NCI-H2081 treated with DMSO at 0.1 percent for 48 hours (cell line): ENCODE measurements around the gene RBBP5.

Experiments
- DNase-seq: peaks from one replicate; lab custom pipeline; 2025; lab: John Stamatoyannopoulos, UW

Gene RBBP5

DNA sequence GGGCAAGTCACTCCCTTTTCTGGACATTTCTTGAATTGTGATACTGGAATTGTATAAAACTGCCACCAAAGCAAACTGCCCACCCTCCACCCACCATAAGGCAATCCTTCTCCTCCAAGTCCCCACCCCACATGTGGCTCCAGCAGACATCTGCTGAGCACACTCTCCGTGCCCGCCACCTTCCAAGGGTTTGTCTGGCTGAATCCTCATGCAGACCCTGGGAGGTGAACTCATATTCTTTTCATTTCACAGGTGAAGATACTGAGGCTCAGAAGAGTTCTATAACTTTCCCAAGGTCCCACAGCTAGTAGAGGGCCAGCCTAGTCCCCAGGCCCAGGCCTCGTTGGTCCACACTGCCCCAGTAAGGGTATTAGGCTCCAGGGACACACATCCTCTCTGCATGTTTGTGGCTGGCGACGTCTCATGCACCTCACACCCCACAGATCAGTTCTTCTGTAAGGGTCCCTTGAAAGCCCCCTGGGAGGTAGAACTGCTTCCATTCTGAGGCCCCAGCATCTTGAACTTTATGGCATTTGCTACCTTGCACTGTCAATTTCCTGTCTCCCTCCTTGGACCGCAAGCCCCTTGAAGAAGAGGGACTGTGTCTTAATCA is 64.7 kb downstream of the RBBP5 start:
- no peak for DNase-seq

- no peak for DNase-seq
Observed at GRCh38 chr1:205056188-205056611, 65.6 kb downstream of the RBBP5 start.

DNA sequence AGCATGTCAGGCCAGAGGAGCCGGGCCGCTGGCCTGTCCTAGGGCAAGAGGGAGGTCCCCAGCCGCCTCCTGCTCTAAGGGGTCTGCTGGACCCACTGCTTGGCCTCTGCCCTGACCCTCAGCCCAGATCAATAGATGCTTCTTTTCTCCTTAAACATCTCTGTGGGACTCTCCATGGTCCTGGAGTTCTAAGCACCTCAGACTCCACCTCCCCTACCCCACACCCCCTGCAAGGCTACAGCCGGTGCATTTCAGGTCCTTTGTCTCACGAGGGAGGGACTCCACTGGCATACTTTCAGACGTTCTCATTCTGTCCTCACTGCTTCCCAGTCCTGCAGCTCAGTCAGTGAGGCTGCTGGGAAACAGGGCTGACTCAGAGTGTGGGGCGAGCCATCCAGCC is 67.8 kb downstream of the RBBP5 start:
- no peak for DNase-seq

DNA sequence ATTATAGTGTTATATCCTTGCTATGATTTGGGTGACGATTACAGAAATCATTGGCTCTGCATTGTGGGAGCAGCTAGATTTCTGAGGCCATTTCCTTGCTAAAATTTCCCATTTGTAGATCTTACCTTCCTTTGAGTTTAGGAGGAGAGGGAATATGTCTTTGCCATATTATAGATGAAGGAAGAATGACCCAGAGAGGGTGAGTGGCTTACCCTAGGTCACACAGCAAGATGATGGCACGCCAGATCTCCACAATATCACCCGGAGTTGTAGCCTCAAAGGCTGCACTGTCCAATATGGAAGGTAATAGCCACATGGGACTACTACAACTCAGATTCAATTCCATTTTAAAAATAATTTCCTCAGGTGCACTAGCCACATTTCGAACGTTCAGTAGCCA is 68.5 kb downstream of the RBBP5 start:
- DNase-seq, result no peak

GRCh38 chr1:205052690-205053089 is 69.1 kb downstream of the RBBP5 start:
- DNase-seq, result no peak

DNA sequence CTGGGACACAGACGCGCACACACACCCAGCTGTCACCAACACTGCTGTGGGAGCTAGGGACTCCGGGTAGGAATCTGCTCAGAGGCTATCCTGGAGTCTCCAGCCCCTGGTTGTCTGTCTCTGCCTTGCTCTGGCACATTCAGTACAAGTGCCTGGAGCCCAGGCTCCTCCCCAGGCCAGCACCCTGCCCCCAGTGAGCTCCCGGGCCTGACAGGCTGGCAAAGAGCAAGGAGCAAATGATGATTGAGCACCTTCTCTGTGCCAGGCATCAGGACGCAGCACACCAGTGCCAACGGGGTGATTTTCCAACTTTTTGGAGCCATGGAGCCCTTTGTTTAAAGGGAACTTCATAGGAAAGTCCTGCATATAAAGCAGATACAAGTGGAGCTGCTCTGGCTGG is 72.3 kb downstream of the RBBP5 start:
- DNase-seq, result no peak

DNA sequence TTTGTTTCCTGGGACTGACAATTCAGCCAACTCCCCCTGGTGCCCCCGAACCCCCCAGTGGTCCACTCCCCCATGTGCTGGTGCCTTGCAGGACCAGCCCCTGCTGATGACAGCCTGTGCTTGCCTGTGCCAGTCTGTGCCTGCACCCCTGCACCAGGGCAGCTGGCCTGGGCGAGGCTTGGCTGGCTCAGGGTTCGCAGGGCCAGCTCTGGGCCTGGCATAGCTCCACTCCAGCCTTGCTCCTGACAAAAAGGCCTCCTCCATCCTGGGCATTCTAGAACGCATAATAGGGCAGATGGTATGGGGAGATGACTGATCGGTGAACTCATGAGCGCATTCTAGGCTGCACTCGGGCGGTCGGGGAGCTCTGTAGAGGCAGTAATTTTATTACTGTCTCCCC is 73.4 kb downstream of the RBBP5 start:
- DNase-seq, result no peak

- no peak for DNase-seq
Observed at GRCh38 chr1:205047764-205048231, 74.0 kb downstream of the RBBP5 start.

GRCh38 chr1:205046870-205047269 is 74.9 kb downstream of the RBBP5 start:
- no peak for DNase-seq

DNA sequence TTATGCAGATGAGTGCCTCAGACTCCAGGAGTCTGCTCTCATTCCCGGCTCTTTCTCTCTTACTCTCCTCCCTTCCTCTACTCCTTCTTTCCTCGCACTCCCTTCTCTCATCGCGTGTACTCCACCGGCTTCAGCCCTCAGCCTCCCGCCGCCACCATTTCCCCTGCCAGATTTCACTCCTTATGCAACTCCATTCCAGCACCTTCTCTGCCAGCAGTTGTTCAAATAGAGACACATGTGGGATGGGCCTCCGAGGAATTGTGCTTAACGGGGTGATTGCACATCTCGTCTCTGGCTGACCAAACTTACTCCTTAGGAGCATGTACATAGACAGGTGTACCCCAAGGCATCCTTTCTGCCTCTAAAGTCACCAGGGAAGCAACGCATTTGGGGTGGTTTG is 76.6 kb downstream of the RBBP5 start:
- no peak for DNase-seq

DNA sequence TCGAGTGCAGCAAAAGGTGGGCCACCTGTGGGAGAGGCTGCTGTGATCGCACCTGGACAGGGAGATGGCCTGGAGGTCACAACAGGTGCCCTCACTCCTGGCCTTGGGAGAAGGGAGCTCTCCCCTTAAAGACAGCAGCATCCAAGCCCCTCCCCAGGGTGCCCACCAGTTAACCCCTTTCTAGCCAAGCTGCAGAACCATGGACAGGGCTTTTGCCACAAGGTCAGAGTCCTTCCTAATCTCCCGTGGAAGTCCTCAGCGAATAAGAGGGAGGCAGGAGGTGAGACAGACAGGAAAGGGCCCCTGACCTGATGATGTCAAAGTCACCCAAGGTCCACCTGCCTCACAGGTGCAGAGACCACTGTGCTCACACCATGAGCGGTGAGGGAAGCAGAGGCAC is 77.0 kb downstream of the RBBP5 start:
- no peak for DNase-seq

- no peak for DNase-seq
Observed at GRCh38 chr1:205043866-205044265, 77.9 kb downstream of the RBBP5 start.

DNA sequence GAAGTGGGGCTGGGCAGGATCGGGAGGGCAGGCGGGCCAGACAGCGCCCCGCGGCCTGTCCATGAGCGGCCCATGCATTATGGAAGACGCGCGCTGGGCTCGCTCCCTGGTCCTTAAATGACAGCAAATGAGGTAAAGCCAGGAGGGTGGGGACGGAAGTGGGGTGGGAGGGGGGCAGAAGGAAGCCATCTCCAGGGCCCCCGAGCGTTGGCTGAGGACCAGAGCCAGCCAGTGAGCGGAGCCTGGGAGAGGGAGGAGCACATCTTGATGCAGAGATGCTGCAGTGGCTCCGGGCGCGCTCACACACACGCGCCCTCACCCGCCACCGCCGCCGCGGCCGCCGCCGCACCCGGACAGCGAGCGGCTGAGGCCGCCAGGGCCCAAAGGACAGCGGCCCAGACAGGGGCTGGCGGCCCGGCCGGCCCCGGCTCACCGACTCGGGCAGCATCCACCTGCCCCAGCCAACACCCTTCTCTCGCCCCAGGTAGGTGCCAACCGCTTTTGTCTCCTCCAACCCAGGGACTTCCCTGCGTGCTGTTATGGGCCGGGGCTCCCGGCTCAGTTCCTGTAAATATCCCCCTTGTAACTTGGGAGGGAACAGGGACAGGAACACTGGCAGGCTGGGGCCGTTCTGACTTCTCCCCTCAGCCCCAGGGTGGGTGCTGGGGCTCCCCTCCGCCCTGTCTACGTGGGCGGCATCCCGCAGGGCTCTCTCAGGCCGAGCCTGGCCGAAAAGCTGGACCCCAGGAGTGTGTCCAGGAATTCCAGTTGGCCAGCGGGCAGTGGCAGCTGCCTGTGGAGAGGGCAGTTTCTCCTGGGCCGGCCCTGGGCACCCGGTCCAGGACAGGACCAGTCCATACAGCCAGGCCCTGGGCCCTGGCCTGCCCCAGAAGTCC is 78.6 kb downstream of the RBBP5 start, which contains the start of gene CNTN2:
Gene CNTN2, plus strand, starts transcription at position 302 of the 896 bp plus-strand sequence. CDS start 9,974 bp downstream, outside the sequence.
- DNase-seq, result no peak

GRCh38 chr1:205041998-205042910 is 79.5 kb downstream of the RBBP5 start:
- DNase-seq, result no peak

- no peak for DNase-seq
Observed at GRCh38 chr1:205041001-205041715, 80.6 kb downstream of the RBBP5 start.

- no peak for DNase-seq
Observed at GRCh38 chr1:205038132-205038786, 83.5 kb downstream of the RBBP5 start.

- no peak for DNase-seq
Observed at GRCh38 chr1:205037539-205037938, 84.2 kb downstream of the RBBP5 start.
